Stimulated activated naive B cell treated with anti-CD40 and anti-IgM and Interleukin-4, amounts not matched to agents 10 μg/mL and 1 μg/mL and 100 μg/mL, for 72 hours (primary cell): ENCODE measurements around the gene SNRNP27.
A peak's percentile ranks its signal among the peaks of the same experiment; 100 is the strongest.
"Not testable (repeated sequence)": the region's sequence is repeated elsewhere in the genome, so short reads cannot be mapped to it uniquely, and the experiment has no call there.

Experiments used
- ATAC-seq, 2 donors: fragments of 150-1000 bp; cut with Tn5 transposase; replicated peaks; 2 replicates each; pipeline ENCODE4 v1.10.0; 2021; ENCODE audit warnings: moderate library complexity in 1 of 2
- DNase-seq: peaks from one replicate; pipeline ENCODE4 v3.0.0; 2021
- H3K27ac Mint-ChIP-seq: one replicate; pipeline ENCODE4 v1.8.0; 2022; ENCODE audit warnings: mild to moderate bottlenecking, mixed read lengths
- H3K27me3 Mint-ChIP-seq, 2 donors: one replicate each; pipeline ENCODE4 v1.8.0; 2022; ENCODE audit warnings: mixed read lengths in 2 of 2
- H3K36me3 Mint-ChIP-seq, 2 donors: one replicate each; pipeline ENCODE4 v1.8.0; 2022; ENCODE audit warnings: mixed read lengths in 2 of 2, mild to moderate bottlenecking in 1 of 2
- H3K4me1 Mint-ChIP-seq, 2 donors: one replicate each; pipeline ENCODE4 v1.8.0; 2022; ENCODE audit warnings: mixed read lengths in 2 of 2, mild to moderate bottlenecking in 1 of 2
- H3K4me3 Mint-ChIP-seq, 2 donors: one replicate each; pipeline ENCODE4 v1.8.0; 2022; ENCODE audit warnings: mild to moderate bottlenecking in 2 of 2, mixed read lengths in 2 of 2, moderate library complexity in 1 of 2
- H3K9me3 Mint-ChIP-seq, 2 donors: one replicate each; pipeline ENCODE4 v1.8.0; 2022; ENCODE audit warnings: mixed read lengths in 2 of 2, mild to moderate bottlenecking in 1 of 2

The SNRNP27 gene

GRCh38 chr2:69946351-69947324 is 52.9 kb downstream of the SNRNP27 start:
- ATAC-seq, result peak; percentile 82 to 90

GRCh38 chr2:69947325-69947931 is 53.7 kb downstream of the SNRNP27 start:
- peaks cover 12 to 15% of the 10 kb centered on the region in 2 donors for H3K27me3 Mint-ChIP-seq
- peaks cover 11 to 13% of the 10 kb centered on the region in 2 donors for H3K36me3 Mint-ChIP-seq
- H3K4me3 Mint-ChIP-seq, result no peak overlapping the region
- no peak for DNase-seq
- H3K9me3 Mint-ChIP-seq, result no peaks in the 10 kb centered on the region
- ATAC-seq, result no peak
- H3K4me1 Mint-ChIP-seq, result peaks cover 12 to 22% of the 10 kb centered on the region in 2 donors
- no peak overlapping the region for H3K27ac Mint-ChIP-seq

More at GRCh38 chr2:69946351-69947324, 52.9 kb downstream of the SNRNP27 start:
- H3K36me3 Mint-ChIP-seq, result peaks cover 18% of the 10 kb centered on the region in 2 donors
- H3K4me3 Mint-ChIP-seq, result no peak overlapping the region
- DNase-seq, result no peak
- H3K27ac Mint-ChIP-seq, result no peak overlapping the region
- H3K4me1 Mint-ChIP-seq, result peaks cover 12 to 22% of the 10 kb centered on the region in 2 donors
- H3K9me3 Mint-ChIP-seq, result no peaks in the 10 kb centered on the region
- peaks cover 12 to 15% of the 10 kb centered on the region in 2 donors for H3K27me3 Mint-ChIP-seq

- Mint-ChIP-seq H3K4me3 (no peak overlapping the region), H3K27ac (no peak overlapping the region), H3K9me3 (no peaks in the 10 kb centered on the region), H3K4me1 (peaks cover 12 to 22% of the 10 kb centered on the region in 2 donors), H3K36me3 (peaks cover 5 to 9% of the 10 kb centered on the region in 2 donors), H3K27me3 (peaks cover 12 to 15% of the 10 kb centered on the region in 2 donors)
- DNase-seq (no peak), ATAC-seq (no peak)
Measured at GRCh38 chr2:69948032-69948962, 54.5 kb downstream of the SNRNP27 start.

- no peaks in the 10 kb centered on the region for H3K9me3 Mint-ChIP-seq
- peaks cover 12 to 22% of the 10 kb centered on the region in 2 donors for H3K4me1 Mint-ChIP-seq
- H3K27me3 Mint-ChIP-seq, result peaks cover 12 to 15% of the 10 kb centered on the region in 2 donors
- DNase-seq (no peak), ATAC-seq (no peak)
- no peak overlapping the region for H3K4me3 Mint-ChIP-seq
- H3K36me3 Mint-ChIP-seq, result peaks cover 0 to 2% of the 10 kb centered on the region in 2 donors
- no peak overlapping the region for H3K27ac Mint-ChIP-seq
Measured at GRCh38 chr2:69948963-69949645, 55.3 kb downstream of the SNRNP27 start.

GRCh38 chr2:69950241-69950640 is 56.5 kb downstream of the SNRNP27 start:
- Mint-ChIP-seq H3K36me3 (no peaks in the 10 kb centered on the region), H3K4me1 (peaks cover 14 to 27% of the 10 kb centered on the region in 2 donors), H3K27me3 (peaks cover 12 to 15% of the 10 kb centered on the region in 2 donors), H3K27ac (no peak overlapping the region), H3K9me3 (no peaks in the 10 kb centered on the region), H3K4me3 (no peak overlapping the region)
- no peak for ATAC-seq
- DNase-seq, result no peak

- not testable (repeated sequence) for DNase-seq, H3K27ac Mint-ChIP-seq, H3K9me3 Mint-ChIP-seq, H3K36me3 Mint-ChIP-seq, H3K4me3 Mint-ChIP-seq, ATAC-seq
- peaks cover 12% of the 10 kb centered on the region in 2 donors for H3K27me3 Mint-ChIP-seq
- H3K4me1 Mint-ChIP-seq, result peaks cover 14 to 25% of the 10 kb centered on the region in 2 donors
Measured at GRCh38 chr2:69950671-69951070, 56.9 kb downstream of the SNRNP27 start.

- Mint-ChIP-seq H3K27me3 (peaks cover 8 to 9% of the 10 kb centered on the region in 2 donors), H3K4me1 (peaks cover 4 to 8% of the 10 kb centered on the region in 2 donors), H3K9me3 (no peaks in the 10 kb centered on the region), H3K4me3 (no peak overlapping the region), H3K27ac (no peak overlapping the region), H3K36me3 (no peaks in the 10 kb centered on the region)
- DNase-seq (no peak), ATAC-seq (no peak)
Measured at GRCh38 chr2:69952336-69953115, 58.8 kb downstream of the SNRNP27 start.

- H3K27me3 Mint-ChIP-seq, result peaks cover 1 to 2% of the 10 kb centered on the region in 2 donors
- H3K27ac Mint-ChIP-seq, result no peak overlapping the region
- no peak overlapping the region for H3K4me3 Mint-ChIP-seq
- H3K4me1 Mint-ChIP-seq, result peaks cover 4 to 6% of the 10 kb centered on the region in 2 donors
- H3K36me3 Mint-ChIP-seq, result no peaks in the 10 kb centered on the region
- DNase-seq (no peak), ATAC-seq (no peak)
- H3K9me3 Mint-ChIP-seq, result no peaks in the 10 kb centered on the region
Measured at GRCh38 chr2:69954084-69954483, 60.3 kb downstream of the SNRNP27 start.
